GM12892 (cell line): ENCODE results near the gene SORBS1.

ENCODE experiments used
- DNase-seq: peaks from one replicate; pipeline ENCODE4 v3.0.0; 2011; ENCODE audit not compliant: insufficient read length
- FAIRE-seq: peaks from 2 replicates; lab custom pipeline; 2011; peaks lifted over from hg19 to GRCh38; lab: Jason Lieb, UNC
- POLR2A ChIP-seq: IDR thresholded peaks from 2 replicates; pipeline ENCODE4 v1.6.1; 2011; ENCODE audit warnings: low read depth, low read length, control low read depth
- POLR2AphosphoS5 ChIP-seq: IDR thresholded peaks from 2 replicates; pipeline ENCODE4 v1.6.1; 2011; ENCODE audit warnings: low read depth, low read length, control low read depth
- TAF1 ChIP-seq: IDR thresholded peaks from 2 replicates; pipeline ENCODE4 v1.6.1; 2011; ENCODE audit warnings: low read depth, mild to moderate bottlenecking, control low read depth, low read length, borderline replicate concordance

The SORBS1 gene

DNA sequence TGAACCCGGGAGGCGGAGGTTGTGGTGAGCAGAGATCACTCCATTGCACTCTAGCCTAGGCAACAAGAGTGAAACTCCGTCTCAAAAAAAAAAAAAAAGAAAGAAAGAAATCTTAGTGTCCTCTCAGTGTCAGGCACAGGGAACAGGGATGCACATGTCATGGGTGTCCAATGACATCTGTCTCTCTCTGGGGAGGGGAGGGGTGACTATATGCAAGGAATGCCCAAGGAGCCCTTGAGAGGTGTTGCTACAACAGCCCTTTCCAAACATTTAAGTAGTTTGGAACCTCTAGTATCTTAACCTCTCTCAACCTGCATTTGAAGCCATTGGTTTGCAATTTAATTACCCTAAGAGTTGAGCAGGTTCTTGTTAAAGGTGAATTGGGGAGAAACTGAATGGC is 299.2 kb downstream of the SORBS1 start:
- TF ChIP-seq POLR2A, result no peak
- TF ChIP-seq TAF1, result no peak
- no peak for TF ChIP-seq POLR2AphosphoS5
- no peak for FAIRE-seq

More for the DNA sequence above, 299.2 kb downstream of the SORBS1 start:
- no peak for DNase-seq
